ENCODE measurements around the gene CLDN5.

The CLDN5 gene

DNA sequence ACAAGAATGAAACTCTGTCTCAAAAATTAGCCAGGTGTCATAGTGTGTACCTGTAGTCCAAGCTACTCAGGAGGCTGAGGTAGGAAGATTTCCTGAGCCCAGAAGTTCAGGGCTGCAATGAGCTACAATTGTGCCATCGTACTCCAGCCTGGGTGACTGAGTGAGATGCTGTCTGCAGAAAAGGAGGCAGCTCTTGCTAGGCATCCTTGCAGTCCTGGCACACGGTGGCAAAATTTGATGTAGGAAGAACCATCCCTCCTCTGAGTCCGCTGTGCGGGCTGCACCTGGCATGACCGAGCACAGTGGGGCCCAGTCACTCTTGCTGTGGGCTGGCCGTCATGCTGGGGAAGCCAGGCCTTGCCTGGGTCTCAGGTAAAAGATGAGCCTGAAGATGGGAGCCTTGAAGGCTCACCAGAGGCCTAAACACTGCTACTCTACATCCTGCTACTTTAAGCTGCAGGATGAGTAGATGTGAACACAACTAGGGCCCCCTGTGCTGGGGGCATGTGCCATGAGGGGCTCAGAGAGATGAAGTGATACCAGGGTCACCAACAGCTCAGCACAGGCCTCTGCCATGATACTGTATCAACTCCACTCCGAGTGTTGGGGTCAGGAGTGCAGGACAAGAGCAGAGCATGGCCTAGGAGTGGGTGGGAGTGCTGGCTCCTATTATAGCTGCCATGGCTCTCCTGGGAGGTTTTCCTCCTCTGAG, 25.9 kb downstream of the CLDN5 start:
- Mint-ChIP-seq H3K36me3 (peaks cover 26% of the 10 kb centered on the region), H3K9me3 (no peaks in the 10 kb centered on the region), H3K27ac (no peak overlapping the region), H3K4me3 (no peak overlapping the region), H3K4me1 (peaks cover 9% of the 10 kb centered on the region), H3K27me3 (no peaks in the 10 kb centered on the region)
- DNase-seq: no peak
- CTCF ChIA-PET: interaction anchor here (0.7 to 4.2 kb wide), 3 partner anchors 10 to 358 kb away, joined by 3 to 29 read pairs (median 3); no protein-coding TSS in a partner anchor

DNA sequence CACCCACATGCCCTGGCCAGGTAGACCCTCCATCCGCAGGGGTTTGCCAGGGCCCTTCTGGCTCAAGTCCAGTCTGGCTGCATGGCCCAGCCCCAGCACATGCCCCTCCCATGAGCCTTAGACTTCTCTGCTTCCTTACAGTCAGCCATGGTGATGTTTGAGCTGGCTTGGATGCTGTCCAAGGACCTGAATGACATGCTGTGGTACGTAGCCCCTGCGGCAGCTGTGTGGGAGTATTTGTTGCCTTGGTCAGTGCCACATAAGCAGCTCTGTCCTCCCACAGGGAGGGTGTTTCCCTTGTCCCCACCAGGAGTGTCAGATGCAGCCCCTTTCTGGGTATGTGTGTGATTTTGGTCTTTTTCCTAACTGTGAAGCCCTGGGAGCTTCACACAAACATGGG, 27.0 kb downstream of the CLDN5 start:
- Mint-ChIP-seq H3K9me3 (no peaks in the 10 kb centered on the region), H3K4me3 (no peak overlapping the region), H3K36me3 (peaks cover 29% of the 10 kb centered on the region), H3K27me3 (no peaks in the 10 kb centered on the region), H3K4me1 (peaks cover 10% of the 10 kb centered on the region), H3K27ac (no peak overlapping the region)
- no peak for DNase-seq
- CTCF ChIA-PET: interaction anchor here (0.9 to 4.2 kb wide), 2 partner anchors 9 to 132 kb away, joined by 3 to 29 read pairs; no protein-coding TSS in a partner anchor

DNA sequence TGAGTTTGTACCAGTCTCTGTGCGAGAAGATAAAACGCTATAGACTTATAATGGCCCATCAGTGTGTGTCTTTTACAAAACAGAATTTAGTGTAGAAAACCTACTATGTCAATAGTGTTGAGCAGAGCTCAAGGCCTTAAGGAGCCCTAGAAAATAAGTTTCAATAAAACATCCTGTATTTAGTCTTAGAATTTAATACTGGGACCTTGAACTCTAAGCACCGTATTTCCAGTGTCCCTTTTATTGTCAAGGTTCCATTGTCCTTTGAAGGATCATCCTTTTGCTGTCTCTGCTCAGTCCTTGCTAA, 27.9 kb downstream of the CLDN5 start:
- Mint-ChIP-seq H3K27ac (no peak overlapping the region), H3K4me3 (no peak overlapping the region), H3K36me3 (peaks cover 36% of the 10 kb centered on the region), H3K27me3 (no peaks in the 10 kb centered on the region), H3K4me1 (peaks cover 10% of the 10 kb centered on the region), H3K9me3 (no peaks in the 10 kb centered on the region)
- CTCF ChIA-PET: interaction anchor here (0.7 to 4.2 kb wide), 5 partner anchors 9 to 136 kb away, joined by 3 to 29 read pairs (median 5); no protein-coding TSS in a partner anchor
- no peak for DNase-seq

- Mint-ChIP-seq H3K4me1 (peaks cover 10% of the 10 kb centered on the region), H3K27ac (peak overlapping the region; percentile 13), H3K9me3 (no peaks in the 10 kb centered on the region), H3K27me3 (no peaks in the 10 kb centered on the region), H3K36me3 (peaks cover 37% of the 10 kb centered on the region), H3K4me3 (no peak overlapping the region)
- CTCF ChIA-PET: interaction anchor here (0.7 to 4.2 kb wide), 5 partner anchors 10 to 136 kb away, joined by 3 to 29 read pairs (median 5); no protein-coding TSS in a partner anchor
- DNase-seq: no peak
Observed at GRCh38 chr22:19495562-19496323, 28.5 kb downstream of the CLDN5 start.

DNA sequence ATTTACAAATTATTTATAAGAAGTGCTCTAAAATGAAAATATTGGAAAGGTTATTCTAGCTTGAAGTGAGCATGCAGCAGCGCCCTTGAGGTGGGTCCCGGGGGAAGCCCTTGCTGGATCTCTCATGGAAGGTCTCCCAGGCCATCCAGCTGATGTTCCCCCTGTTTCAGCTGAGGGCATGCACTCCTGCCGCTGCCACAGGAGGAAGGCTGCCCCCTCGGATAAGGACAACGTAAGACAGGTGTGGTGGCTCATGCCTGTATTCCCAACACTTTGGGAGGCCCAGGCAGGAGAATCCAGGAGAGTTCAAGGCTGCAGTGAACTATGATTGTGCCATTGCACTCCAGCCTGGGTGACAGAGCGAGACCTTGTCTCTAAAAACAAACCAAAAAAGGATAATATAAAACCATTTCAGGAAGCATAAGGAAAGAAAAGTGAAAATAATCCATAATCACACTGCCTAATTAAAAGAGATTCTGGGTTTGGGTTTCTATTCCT, 29.5 kb downstream of the CLDN5 start:
- Mint-ChIP-seq H3K27me3 (no peaks in the 10 kb centered on the region), H3K4me3 (no peak overlapping the region), H3K9me3 (no peaks in the 10 kb centered on the region), H3K36me3 (peaks cover 38% of the 10 kb centered on the region), H3K4me1 (peaks cover 12% of the 10 kb centered on the region), H3K27ac (peak overlapping the region; percentile 33)
- no peak for DNase-seq
- CTCF ChIA-PET: no interaction called here

GRCh38 chr22:19494001-19494560, 30.1 kb downstream of the CLDN5 start:
- Mint-ChIP-seq H3K9me3 (no peaks in the 10 kb centered on the region), H3K27me3 (no peaks in the 10 kb centered on the region), H3K4me1 (peaks cover 12% of the 10 kb centered on the region), H3K36me3 (peaks cover 40% of the 10 kb centered on the region), H3K4me3 (no peak overlapping the region), H3K27ac (no peak overlapping the region)
- DNase-seq: no peak
- CTCF ChIA-PET: interaction anchor here (1.0 kb wide), 1 partner anchor 136 kb away, joined by 3 read pairs; no protein-coding TSS in a partner anchor

GRCh38 chr22:19492504-19493174, 31.6 kb downstream of the CLDN5 start:
- peaks cover 37% of the 10 kb centered on the region for H3K36me3 Mint-ChIP-seq
- CTCF ChIA-PET: interaction anchor here (0.6 to 1.0 kb wide), 2 partner anchors 137 to 272 kb away, joined by 3 read pairs; no protein-coding TSS in a partner anchor
- no peak overlapping the region for H3K4me3 Mint-ChIP-seq
- H3K27ac Mint-ChIP-seq: no peak overlapping the region
- no peaks in the 10 kb centered on the region for H3K9me3 Mint-ChIP-seq
- no peak for DNase-seq
- peaks cover 12% of the 10 kb centered on the region for H3K4me1 Mint-ChIP-seq
- no peaks in the 10 kb centered on the region for H3K27me3 Mint-ChIP-seq

DNA sequence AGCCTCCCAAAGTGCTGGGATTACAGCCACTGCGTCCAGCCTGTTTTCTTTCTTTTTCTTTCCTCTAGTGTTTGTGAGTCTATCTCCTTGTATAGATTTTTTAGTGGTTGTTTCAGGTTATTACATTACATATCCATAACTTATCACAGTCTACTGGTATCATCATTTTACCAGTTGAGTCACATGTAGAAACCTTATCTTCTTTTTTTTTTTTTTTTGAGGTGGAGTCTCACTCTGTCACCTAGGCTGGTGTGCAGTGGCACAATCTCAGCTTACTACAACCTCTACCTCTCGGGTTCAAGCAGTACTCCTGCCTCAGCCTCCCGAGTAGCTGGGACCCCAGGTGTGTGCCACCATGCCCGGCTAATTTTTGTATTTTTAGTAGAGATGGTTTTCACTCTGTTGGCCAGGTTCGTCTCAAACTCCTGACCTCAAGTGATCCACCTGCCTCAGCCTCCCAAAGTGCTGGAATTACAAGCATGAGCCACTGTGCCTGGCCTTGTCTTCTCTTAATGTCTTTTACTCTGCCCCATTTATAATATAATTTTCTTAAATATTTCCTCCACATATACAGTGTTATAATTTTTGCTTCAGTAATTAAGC, 33.5 kb downstream of the CLDN5 start:
- CTCF ChIA-PET: interaction anchor here (0.7 kb wide), 1 partner anchor 128 kb away, joined by 3 read pairs; no protein-coding TSS in a partner anchor
- Mint-ChIP-seq H3K36me3 (peaks cover 32% of the 10 kb centered on the region), H3K27me3 (no peaks in the 10 kb centered on the region)

GRCh38 chr22:19488884-19489843, 35.0 kb downstream of the CLDN5 start:
- Mint-ChIP-seq H3K27ac (no peak overlapping the region), H3K9me3 (no peaks in the 10 kb centered on the region), H3K27me3 (no peaks in the 10 kb centered on the region), H3K36me3 (peaks cover 41% of the 10 kb centered on the region), H3K4me1 (peaks cover 5% of the 10 kb centered on the region), H3K4me3 (no peak overlapping the region)
- CTCF ChIA-PET: no interaction called here
- no peak for DNase-seq

More for the DNA sequence above, 33.5 kb downstream of the CLDN5 start:
- Mint-ChIP-seq H3K4me1 (peaks cover 8% of the 10 kb centered on the region), H3K9me3 (no peaks in the 10 kb centered on the region), H3K4me3 (no peak overlapping the region), H3K27ac (no peak overlapping the region)
- no peak for DNase-seq

GRCh38 chr22:19488285-19488684, 35.9 kb downstream of the CLDN5 start:
- Mint-ChIP-seq H3K27me3 (no peaks in the 10 kb centered on the region), H3K4me1 (peaks cover 7% of the 10 kb centered on the region), H3K4me3 (no peak overlapping the region), H3K9me3 (no peaks in the 10 kb centered on the region), H3K27ac (no peak overlapping the region), H3K36me3 (peaks cover 43% of the 10 kb centered on the region)
- CTCF ChIA-PET: interaction anchor here (1.0 to 1.2 kb wide), 2 partner anchors 9 to 142 kb away, joined by 3 read pairs; no protein-coding TSS in a partner anchor
- no peak for DNase-seq

DNA sequence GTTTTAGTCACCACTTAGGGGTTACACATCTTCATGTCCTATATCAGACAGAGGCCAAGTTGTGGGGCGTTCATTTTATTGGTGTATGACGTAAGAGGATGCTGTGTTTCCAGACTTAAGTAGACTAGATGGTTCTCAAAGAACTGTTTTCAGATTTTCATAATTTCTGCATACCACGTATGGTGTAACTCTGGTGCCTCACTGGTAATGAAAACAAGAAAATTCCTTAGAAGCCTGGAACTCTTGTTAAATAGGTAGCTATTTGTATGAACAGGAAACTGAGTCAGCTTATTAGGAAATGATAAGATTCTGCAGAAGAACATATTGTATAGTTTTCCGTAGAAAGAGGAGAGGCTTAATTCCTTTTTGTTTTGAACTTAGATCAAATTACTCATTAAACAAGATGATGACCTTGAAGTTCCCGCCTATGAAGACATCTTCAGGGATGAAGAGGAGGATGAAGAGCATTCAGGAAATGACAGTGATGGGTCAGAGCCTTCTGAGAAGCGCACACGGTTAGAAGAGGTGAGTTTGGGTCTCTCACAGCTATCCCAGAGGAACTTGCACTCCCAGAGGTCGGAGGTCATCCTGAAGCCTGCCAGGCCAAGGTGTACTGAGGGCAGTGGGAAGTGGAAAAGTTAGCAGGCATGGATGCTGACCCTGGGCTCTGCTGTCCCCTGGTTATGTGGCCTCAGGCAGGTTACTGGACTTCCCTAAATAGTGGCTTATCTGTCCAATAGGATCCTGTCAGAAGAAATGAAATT, 40.5 kb downstream of the CLDN5 start:
- peaks cover 32% of the 10 kb centered on the region for H3K36me3 Mint-ChIP-seq
- H3K27me3 Mint-ChIP-seq: no peaks in the 10 kb centered on the region
- no peak overlapping the region for H3K4me3 Mint-ChIP-seq
- H3K9me3 Mint-ChIP-seq: no peaks in the 10 kb centered on the region
- CTCF ChIA-PET: no interaction called here
- no peak for DNase-seq
- H3K4me1 Mint-ChIP-seq: peaks cover 19% of the 10 kb centered on the region
- no peak overlapping the region for H3K27ac Mint-ChIP-seq

- Mint-ChIP-seq H3K4me1 (peaks cover 27% of the 10 kb centered on the region), H3K27ac (no peak overlapping the region), H3K27me3 (no peaks in the 10 kb centered on the region), H3K4me3 (no peak overlapping the region), H3K36me3 (peaks cover 32% of the 10 kb centered on the region), H3K9me3 (no peaks in the 10 kb centered on the region)
- DNase-seq: no peak
- CTCF ChIA-PET: no interaction called here
Observed at GRCh38 chr22:19482297-19482696, 41.9 kb downstream of the CLDN5 start.

Measured in activated naive CD4-positive, alpha-beta T cell treated with anti-CD3 and anti-CD28 coated beads, Interleukin-2, amount 10 ng/mL, durations not matched to agents 7 days and 5 days (primary cell).